SU-DHL-6 (cell line): Measurements from ENCODE around the gene MAN2A1.

Experiments
- H2AFZ ChIP-seq: fragments of 200-600 bp; sonication (generic); 2 replicates; pipeline ENCODE4 v1.6.1; 2014; ENCODE audit warnings: low read depth, mild to moderate bottlenecking, moderate library complexity, mixed read lengths, antibody characterized with exemption, low read length; ENCODE audit not compliant: severe bottlenecking
- H3F3A ChIP-seq: fragments of 200-600 bp; shearing (Covaris generic); 2 replicates; pipeline ENCODE4 v1.6.0; 2016; ENCODE audit warnings: antibody characterized with exemption, mild to moderate bottlenecking; ENCODE audit not compliant: insufficient read depth
- H3K27ac ChIP-seq: fragments of 200-600 bp; sonication (generic); 2 replicates; pipeline ENCODE4 v1.5.1; 2016; ENCODE audit warnings: low read depth, mild to moderate bottlenecking, low read length, moderate library complexity, mixed read lengths
- H3K27me3 ChIP-seq: fragments of 200-600 bp; sonication (generic), shearing (Covaris generic); 2 replicates; pipeline ENCODE4 v1.6.0; 2014; ENCODE audit warnings: mild to moderate bottlenecking, low read length
- H3K36me3 ChIP-seq: fragments of 200-600 bp; sonication (generic); 2 replicates; pipeline ENCODE4 v1.6.1; 2014; ENCODE audit warnings: mild to moderate bottlenecking, low read length, mixed read lengths
- H3K4me2 ChIP-seq: fragments of 300-600, 200-600 bp; shearing (Covaris generic), sonication (generic); 2 replicates; pipeline ENCODE4 v1.6.0; 2014; ENCODE audit warnings: low read length, low read depth, mild to moderate bottlenecking; ENCODE audit not compliant: poor library complexity, severe bottlenecking
- H3K4me3 ChIP-seq: fragments of 200-600 bp; sonication (generic); 2 replicates; pipeline ENCODE4 v1.5.1; 2014; ENCODE audit warnings: antibody characterized with exemption, low read length, mild to moderate bottlenecking, mixed read lengths; ENCODE audit not compliant: insufficient read depth, poor library complexity, severe bottlenecking
- H3K79me2 ChIP-seq: fragments of 200-600 bp; sonication (generic); 2 replicates; pipeline ENCODE4 v1.6.1; 2014; ENCODE audit warnings: mild to moderate bottlenecking, low read length, moderate library complexity; ENCODE audit not compliant: insufficient read depth
- H3K9ac ChIP-seq: fragments of 200-600 bp; sonication (generic); 2 replicates; pipeline ENCODE4 v1.7.0; 2014; ENCODE audit warnings: mild to moderate bottlenecking, low read length
- H3K9me2 ChIP-seq: fragments of 200-600 bp; sonication (generic); replicated peaks from 2 replicates; pipeline ENCODE4 v1.6.1; 2014; ENCODE audit warnings: low read length; ENCODE audit not compliant: insufficient read depth
- H3K9me3 ChIP-seq: fragments of 200-600 bp; sonication (generic); 2 replicates; pipeline ENCODE4 v1.6.1; 2014; ENCODE audit warnings: low read length, mixed read lengths; ENCODE audit not compliant: insufficient read depth
- H4K20me1 ChIP-seq: fragments of 200-600 bp; sonication (generic); 2 replicates; pipeline ENCODE4 v1.6.1; 2014; ENCODE audit warnings: low read depth, mild to moderate bottlenecking, antibody characterized with exemption, low read length, moderate library complexity, mixed read lengths
- EZH2phosphoT487 ChIP-seq: fragments of 200-600 bp; sonication (generic), shearing (Covaris generic); conservative IDR thresholded peaks from 2 replicates; pipeline ENCODE4 v1.6.1; 2018; ENCODE audit warnings: mild to moderate bottlenecking, antibody characterized with exemption, low read length, moderate library complexity, mixed read lengths
- TF ChIP-seq, protein P1 (sequence below): fragments of 200-600 bp; sonication (generic); IDR thresholded peaks from one replicate; pipeline ENCODE4 v1.5.1; 2017; ENCODE audit warnings: antibody characterized with exemption, mild to moderate bottlenecking, low read length, moderate library complexity; ENCODE audit not compliant: insufficient read depth, poor library complexity, severe bottlenecking

Gene MAN2A1

DNA sequence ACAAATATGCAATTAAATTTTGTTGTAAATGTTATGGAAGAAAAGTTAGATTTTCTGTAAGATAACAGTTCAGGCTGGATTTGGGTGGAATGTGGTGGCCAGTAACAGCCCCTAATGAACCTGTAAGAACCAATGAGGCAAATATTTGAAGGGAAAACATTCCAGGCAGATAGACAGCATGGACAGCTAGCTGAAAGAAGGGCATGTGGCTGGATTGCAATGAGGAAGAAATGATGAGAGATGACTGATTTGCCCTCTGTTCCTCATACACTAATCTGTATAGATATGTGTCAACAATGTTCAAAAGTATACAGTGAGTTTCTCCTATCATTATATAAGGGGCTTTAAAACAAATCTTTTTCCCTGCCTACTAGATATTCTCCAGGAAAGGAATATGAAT lies 58.8 kb downstream of the MAN2A1 start:
- TF ChIP-seq, protein P1, sequence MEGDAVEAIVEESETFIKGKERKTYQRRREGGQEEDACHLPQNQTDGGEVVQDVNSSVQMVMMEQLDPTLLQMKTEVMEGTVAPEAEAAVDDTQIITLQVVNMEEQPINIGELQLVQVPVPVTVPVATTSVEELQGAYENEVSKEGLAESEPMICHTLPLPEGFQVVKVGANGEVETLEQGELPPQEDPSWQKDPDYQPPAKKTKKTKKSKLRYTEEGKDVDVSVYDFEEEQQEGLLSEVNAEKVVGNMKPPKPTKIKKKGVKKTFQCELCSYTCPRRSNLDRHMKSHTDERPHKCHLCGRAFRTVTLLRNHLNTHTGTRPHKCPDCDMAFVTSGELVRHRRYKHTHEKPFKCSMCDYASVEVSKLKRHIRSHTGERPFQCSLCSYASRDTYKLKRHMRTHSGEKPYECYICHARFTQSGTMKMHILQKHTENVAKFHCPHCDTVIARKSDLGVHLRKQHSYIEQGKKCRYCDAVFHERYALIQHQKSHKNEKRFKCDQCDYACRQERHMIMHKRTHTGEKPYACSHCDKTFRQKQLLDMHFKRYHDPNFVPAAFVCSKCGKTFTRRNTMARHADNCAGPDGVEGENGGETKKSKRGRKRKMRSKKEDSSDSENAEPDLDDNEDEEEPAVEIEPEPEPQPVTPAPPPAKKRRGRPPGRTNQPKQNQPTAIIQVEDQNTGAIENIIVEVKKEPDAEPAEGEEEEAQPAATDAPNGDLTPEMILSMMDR: no peak
- TF ChIP-seq EZH2phosphoT487: no peak

DNA sequence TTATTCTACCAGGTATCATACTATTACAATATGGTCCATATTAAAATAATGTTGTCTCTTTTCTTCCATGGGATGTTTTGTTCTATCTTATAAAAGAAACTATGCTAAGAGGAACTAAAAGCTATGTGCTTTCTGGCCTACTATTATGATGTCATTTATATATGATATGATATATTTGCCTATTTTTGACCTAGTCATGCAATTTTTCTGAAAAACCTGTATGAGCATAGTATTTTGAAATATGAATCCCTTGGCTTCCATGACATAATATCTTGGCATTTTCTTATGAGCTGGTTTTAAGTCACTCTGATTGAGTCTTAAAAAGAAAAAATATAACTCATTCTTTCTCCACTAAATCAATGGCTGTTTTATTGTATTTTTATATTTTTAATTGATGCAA lies 60.7 kb downstream of the MAN2A1 start:
- H3F3A ChIP-seq: no peaks in the 10 kb centered on the region
- H3K4me2 ChIP-seq: no peak overlapping the region
- no peak overlapping the region for H3K27ac ChIP-seq
- H3K9ac ChIP-seq: no peak overlapping the region
- TF ChIP-seq, protein P1: no peak
- TF ChIP-seq EZH2phosphoT487: no peak
- H3K9me2 ChIP-seq: no peaks in the 10 kb centered on the region
- H3K4me3 ChIP-seq: no peak overlapping the region
- H2AFZ ChIP-seq: no peak overlapping the region
- H3K9me3 ChIP-seq: no peaks in the 10 kb centered on the region
- no peaks in the 10 kb centered on the region for H3K79me2 ChIP-seq
- no peaks in the 10 kb centered on the region for H3K27me3 ChIP-seq
- H3K36me3 ChIP-seq: no peaks in the 10 kb centered on the region
- H4K20me1 ChIP-seq: no peaks in the 10 kb centered on the region

More for the DNA sequence above, 58.8 kb downstream of the MAN2A1 start:
- Histone ChIP-seq H3K36me3 (no peaks in the 10 kb centered on the region), H3F3A (no peaks in the 10 kb centered on the region), H3K9me2 (no peaks in the 10 kb centered on the region), H3K9ac (no peak overlapping the region), H3K9me3 (no peaks in the 10 kb centered on the region), H3K4me2 (no peak overlapping the region), H4K20me1 (no peaks in the 10 kb centered on the region), H3K4me3 (no peak overlapping the region), H3K27ac (no peak overlapping the region), H2AFZ (no peak overlapping the region), H3K79me2 (no peaks in the 10 kb centered on the region), H3K27me3 (no peaks in the 10 kb centered on the region)

DNA sequence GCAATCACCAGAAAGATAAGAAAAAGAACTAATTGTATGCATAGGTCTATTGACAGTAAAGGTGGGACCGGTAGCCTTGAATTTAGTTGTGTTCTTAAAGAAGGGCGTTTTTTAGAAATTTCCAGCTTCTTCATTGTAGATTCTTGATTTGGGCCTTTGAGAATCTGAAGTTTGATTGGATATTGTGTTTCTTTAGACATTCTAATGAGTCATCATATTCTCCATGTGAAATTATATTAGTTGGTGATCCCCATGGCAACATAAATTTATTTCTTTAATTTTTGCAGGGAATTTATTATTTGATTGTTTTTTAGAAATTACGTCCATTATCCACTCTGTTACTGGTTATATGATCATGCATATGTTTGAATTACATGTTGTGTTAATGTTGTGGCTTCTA lies 63.6 kb downstream of the MAN2A1 start:
- H2AFZ ChIP-seq: no peak overlapping the region
- no peak overlapping the region for H3K27ac ChIP-seq
- TF ChIP-seq EZH2phosphoT487: no peak
- TF ChIP-seq, protein P1: no peak
- no peaks in the 10 kb centered on the region for H3K27me3 ChIP-seq
- H3K36me3 ChIP-seq: peaks cover 3% of the 10 kb centered on the region; the same call in 1 of the 2 replicates
- H3K4me3 ChIP-seq: no peak overlapping the region
- H3K9ac ChIP-seq: no peak overlapping the region
- H3K4me2 ChIP-seq: no peak overlapping the region
- H3K9me3 ChIP-seq: no peaks in the 10 kb centered on the region
- no peaks in the 10 kb centered on the region for H3K79me2 ChIP-seq
- no peaks in the 10 kb centered on the region for H4K20me1 ChIP-seq
- H3F3A ChIP-seq: no peaks in the 10 kb centered on the region
- no peaks in the 10 kb centered on the region for H3K9me2 ChIP-seq
